ENCODE measurements around the gene DIAPH2.

Gene DIAPH2

DNA sequence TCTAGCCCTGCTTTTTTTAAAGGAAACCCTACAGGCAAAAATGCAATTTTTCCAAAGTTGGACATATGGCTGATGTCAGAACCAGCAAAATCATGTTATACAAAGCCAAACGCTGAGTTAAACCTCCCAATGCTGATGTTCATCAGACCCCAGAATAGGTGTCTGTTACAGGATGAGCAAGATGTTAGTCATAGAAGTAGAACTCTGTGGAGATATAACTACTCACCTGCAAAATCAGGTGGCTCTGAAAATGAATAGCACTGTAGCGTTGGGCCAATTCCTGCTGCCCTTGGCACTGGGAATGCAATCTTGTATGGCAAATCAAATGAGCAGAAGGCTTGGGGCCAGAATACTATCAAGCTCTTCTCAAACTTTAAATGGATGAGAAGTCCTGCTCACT is 833.1 kb downstream of the DIAPH2 start:
- DNase-seq: no peak

DNA sequence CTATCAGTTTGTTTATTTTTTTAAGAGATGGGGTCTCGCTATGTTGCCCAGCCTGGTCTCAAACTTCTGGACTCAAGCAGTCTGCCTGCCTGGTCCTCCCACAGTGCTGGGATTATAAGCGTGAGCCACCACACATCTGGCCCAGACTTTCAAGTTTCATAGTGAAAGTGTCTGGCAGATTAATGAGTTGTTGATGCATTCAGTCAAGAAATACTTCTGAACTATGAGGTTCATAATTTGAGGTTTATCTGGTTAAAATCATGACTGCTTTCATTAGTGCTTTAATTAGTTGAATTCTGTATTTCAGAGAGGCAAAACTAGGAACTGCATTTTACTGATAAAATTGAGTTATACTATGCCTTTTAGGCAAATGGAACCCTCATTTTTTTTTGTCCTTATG is 837.7 kb downstream of the DIAPH2 start:
- DNase-seq: no peak

DNA sequence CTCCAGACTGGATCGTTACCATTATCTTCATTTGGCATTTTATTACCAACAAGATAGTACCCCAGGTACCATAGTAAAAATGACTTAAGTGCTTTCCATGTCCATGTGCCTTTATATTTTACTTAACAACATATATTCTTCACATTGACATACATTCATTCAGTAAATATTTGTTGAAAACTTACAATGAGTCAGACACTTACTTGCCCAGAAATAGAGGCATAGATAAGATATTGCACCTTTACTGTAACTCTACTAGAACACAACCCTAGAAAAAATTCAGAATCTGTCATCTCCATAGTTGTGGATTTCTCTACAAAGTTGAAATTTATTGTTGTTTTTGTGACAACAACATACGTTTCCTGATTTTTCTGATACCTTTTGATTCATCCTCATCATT is 839.7 kb downstream of the DIAPH2 start:
- DNase-seq: no peak

DNA sequence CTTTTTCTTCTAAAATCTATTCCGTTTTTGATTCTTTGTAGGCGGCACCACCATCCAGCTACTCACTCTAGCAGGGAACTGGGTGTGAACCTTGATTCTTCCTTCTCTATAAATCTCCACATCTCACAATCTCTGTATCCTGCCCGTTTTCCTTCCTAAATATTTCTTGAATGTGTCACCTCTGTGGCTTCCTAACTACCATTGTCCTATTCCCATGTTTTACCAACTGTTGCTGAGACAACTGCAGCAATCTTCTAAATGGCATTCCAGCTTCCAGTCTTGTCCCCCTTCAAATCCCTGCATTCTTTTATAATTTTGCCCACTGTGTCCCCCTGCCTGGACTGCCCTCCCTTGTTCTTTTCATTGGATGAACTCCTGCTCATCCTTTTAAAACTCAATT is 840.4 kb downstream of the DIAPH2 start:
- no peak for DNase-seq

DNA sequence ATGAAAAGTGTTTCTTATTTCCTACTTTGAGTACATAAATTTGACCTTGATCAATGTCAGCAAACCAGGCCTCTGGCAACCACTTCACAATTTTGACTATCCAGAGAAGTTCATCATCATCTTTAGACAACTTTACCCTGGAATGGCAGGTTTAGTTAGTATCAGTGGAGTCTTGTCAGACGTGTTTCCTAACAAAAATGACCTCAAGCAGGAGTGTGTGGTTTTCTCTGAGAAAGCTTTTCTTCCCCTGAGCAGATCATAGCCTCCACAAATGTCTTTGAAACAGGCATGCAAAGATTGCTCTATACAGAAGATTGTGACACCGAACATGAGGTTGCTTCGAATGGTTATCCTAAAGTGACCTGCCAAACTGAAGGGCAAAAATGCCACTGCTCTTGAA is 841.3 kb downstream of the DIAPH2 start:
- DNase-seq: no peak

DNA sequence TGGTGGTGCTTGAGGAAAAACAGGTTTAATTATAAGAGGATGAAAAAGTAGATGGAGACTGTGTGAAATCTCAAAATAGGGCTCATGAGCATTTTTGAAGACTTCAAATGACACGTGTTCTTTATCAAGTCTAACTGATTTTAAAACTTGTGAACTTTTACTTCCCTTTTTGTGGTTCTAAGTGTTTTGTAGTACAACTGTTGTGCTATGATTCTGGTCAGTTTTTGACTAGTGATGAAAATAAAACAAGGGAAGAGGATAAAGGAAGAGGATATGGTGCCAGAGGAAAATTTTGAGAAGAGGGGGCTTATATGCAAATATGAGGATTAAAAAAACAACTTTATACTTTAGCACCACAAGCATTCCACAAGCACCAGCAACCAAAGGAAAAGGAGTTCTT is 843.1 kb downstream of the DIAPH2 start:
- no peak for DNase-seq

DNA sequence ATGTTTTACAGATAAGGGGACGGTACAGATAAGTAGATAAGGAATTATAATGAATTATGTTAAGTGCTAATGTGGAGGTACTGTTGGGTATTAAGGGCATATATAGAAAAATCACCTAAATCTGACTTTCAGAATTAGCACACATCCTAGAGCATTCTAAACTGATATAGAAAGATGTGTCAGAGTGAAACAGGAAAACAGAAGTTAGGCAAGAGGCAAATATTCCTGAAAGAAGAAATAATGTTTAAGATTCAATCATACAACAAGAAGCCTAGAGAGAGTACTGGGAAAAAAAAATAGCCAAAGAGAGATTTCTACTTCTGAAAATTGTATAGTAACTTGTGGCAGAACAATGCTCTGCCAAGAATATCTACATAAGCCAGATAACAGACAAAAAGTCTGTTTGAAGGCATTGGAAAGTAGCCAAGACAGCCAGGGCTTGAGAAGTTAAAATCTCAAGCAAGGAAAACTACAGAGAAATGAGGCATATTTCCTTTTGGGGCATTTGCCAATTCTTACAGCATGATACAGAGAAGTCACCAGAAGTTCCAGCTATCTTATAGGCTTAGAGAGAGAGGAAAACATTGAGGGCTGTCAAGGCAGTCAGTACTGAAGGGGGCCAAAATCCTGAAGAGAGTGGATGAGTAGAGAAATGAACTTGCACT is 845.0 kb downstream of the DIAPH2 start:
- DNase-seq: no peak

DNA sequence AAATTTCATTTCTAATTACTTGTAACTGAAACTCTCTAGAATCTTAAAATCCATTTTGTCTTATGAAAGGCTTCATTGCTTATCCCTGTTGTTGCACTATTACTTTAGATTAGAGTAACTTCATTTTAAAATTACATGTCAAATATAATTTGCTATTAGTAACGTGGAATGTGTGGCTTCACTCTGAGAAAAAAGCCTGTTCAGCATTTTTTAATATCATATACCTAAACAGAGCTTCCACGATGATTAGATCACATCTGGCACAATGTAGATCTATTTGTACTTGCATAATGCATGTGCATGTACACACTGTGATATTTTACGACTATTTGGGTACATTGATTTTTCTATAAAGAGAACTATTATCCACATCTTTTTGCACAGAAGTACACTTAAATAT is 847.2 kb downstream of the DIAPH2 start:
- DNase-seq: no peak

DNA sequence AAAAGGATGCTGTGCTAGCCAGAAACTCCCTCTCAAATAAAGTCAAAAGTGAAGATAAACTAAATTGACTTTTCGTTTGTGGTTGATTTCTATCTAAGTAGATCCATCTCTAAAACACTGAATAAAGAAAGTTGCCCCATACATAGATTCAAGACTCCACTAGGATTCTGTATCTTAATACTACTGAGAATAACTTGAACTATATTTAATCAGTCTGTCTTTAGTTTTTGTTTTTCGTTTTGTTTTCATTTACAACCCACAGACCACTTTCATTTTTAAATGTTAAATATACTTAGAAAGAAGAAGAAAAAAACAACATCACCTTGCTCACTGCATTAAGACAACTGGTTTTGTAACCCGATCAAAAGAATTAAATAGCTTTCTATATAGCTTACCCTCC is 854.1 kb downstream of the DIAPH2 start:
- DNase-seq: no peak

DNA sequence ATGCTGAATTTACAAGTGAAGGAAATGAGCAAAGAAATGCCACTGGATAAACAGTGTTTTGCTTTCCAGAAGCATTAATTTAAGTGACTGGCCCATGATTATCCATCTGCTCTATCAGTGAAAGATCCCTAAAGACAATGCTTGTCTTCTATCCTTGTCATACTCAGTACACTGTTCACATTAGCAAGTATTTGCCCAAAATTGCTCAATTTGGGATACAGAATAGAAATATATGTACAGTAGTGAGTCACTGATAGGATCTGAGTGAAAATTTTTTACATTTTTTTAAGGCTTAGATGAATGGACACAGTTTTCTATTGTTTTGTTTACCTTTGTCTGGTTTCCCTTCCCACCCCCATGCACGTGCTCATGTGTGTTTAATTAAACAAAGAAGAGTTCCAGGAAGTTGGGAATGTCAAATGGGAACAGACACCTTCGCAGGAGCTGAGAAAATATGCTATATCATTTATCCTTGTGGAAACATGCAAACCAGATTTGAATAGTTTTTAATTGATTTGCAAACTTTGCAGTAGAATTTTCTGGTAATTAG is 855.4 kb downstream of the DIAPH2 start:
- DNase-seq: no peak

DNA sequence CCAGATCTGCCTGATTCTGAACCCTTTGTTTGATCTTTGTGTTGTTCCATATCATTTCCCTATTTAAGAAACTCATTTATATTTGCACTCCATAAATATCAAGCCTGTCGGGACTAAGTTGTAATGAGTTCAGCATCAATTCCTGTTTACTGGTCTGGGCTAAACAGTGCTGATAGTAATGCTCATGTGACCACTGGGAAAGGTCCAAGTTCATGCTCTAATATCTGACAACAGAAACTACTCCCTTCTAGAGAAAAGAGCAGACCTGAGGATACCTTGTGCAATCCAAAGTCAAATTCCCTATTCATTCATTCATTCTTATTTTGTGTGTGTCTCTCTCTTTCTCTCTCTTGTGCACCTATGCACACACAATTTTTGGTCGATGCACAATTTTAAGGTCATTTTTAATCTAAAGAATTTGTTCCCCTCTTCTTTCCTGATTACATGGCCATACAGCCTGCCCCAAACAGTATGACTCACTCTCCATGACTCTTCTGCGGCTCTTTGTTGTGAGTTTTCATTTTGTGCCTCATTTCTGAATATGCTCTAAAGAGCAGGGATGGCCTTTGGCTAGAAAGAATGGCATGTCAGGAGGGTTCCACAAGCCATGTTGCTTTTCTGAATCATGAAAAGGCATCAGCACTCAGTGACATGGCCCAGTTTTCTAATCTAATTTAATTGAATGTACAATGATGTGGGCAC is 863.4 kb downstream of the DIAPH2 start:
- no peak for DNase-seq

DNA sequence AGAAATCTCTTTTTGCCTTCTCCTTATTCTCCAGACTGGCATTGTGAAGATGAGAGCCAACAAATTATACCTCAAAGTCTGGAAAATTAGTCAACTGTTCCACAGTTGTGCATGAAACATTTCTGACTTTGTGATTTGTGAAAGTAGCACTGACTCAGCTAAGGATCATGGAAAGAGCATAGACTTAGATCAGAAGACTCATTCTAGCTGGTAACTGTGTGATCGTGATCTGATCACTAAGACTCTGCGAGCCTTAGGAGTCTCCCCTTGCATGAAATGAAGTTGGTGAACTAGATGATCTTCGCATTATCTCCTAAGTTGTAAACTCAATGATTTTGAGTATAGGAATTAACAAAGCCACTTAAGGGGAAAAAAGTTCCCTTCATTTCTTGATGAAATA is 867.2 kb downstream of the DIAPH2 start:
- DNase-seq: no peak

DNA sequence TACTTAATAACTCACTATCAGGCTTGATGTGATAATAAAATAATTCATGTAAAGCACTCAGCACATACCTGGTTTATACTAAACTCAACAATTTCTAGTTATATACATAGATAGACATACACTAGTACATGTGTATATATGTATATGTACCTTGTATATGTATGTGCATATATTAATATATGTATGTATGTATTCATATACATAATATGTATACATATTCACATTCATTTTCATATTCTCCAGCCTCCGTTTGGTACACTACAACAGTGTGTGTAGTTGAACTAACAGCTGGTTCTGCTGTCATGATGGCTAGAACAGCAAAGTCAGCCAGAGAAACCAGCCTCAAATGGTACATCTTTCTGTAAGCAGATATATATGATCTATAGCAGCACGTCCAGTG is 869.2 kb downstream of the DIAPH2 start:
- no peak for DNase-seq

DNA sequence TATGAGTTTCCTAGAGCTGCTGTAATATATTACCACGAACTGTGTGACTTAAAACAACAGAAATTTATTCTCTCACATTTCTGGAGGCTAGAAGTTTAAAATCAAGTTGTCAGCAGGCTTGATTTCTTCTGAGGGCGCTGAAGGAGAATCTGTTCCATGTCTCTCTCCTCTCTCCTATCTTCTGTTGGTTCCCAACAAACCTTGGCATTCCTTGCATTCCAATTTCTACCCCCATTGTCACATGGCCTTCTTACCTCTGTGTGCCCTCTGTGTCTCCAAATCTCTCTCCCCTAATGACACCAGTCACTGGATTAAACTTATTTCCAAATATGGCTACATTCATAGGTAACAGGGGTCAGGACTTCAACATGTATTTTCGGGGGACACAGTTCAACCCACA is 871.7 kb downstream of the DIAPH2 start:
- no peak for DNase-seq

DNA sequence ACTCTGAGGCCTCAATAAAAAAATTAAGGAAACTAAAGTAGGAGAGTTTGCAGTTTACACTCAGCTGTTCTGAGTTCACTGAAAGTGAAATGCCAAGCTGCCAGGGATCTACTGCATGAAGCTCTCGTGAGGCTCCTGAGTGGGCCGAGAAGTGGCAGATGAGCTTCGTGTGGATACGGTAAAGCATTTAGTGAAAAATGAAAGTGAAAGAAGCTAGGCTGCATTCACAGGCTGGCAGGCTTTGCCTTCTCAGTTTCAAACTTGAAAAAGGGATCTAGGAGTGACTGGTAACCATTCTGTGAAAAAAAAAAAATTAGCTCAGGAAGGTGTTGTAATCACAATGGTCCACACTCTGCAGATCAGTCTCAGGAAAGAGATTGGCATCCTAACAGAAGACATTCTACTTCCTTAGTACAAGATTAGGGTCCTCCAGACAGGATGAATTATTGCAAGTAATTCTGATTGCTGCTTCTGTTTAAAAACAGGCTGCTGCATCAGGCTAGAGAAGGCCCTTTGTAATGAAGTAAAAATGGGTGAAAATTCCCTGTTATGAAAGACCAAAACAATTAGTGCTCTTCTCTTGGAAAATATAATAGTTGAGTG is 879.0 kb downstream of the DIAPH2 start:
- DNase-seq: peak; percentile 51

DNA sequence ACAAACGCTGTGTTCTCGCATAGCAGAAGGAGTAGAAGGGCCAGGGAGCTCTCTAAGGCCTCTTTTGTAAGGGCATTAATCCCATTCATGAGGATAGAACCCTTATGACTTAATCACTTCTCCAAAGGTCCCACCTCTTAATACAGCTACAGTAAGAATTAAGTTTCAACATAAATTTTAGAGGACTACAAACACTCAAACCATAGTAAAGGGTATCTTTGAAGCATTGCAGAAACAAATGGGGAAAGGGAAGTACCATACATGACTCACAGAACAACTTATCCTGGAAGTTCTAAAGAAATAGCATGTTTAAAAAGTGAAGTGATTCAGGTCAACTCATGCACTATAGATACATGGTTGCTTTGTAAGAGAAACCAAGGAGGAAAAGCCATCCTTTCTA is 879.9 kb downstream of the DIAPH2 start:
- DNase-seq: no peak

DNA sequence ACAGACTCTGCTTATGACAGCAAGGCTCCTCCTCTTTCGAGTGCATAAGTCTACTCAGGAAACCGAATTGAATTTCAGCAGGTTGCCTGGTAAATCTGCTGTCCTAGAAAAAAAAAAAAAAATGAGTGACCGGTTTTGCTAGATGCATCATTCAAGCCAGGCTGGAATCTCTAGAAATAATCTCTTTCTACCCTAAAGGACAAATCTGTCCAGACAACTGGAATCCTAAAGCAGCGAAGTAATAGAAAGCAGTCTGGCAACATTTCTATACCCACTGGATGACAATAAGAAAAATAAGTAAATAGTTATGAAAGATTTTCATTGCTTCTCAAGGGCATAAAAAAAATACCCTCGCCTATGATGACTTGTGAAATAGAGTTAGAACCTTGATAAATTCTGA is 902.5 kb downstream of the DIAPH2 start:
- no peak for DNase-seq

DNA sequence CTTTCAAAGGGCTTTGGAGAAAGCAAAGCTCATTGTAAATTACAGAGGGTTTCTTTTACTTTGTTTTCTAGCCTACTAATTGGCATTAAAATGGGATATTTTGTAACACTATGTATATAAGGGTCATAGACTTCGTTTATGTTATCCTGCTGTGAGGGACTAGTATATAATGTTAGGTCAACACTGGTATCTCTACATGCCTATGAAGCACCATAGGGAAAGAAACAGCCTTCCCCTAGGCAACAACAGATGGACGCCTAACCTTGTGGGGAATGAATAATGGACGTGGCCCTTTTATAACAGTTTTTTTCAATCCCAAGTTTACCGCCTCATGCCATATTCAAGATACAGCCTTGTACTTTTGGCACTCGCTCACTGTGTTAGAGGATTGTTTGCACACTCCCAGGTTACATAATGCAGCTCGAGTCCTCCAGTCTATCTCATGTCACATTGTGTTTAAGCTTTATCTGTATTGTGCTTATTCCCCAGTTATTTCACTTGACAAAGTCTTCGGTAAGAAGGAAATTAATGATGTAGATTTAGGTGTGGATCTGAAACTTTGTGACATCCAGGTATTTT is 910.1 kb downstream of the DIAPH2 start:
- DNase-seq: no peak

DNA sequence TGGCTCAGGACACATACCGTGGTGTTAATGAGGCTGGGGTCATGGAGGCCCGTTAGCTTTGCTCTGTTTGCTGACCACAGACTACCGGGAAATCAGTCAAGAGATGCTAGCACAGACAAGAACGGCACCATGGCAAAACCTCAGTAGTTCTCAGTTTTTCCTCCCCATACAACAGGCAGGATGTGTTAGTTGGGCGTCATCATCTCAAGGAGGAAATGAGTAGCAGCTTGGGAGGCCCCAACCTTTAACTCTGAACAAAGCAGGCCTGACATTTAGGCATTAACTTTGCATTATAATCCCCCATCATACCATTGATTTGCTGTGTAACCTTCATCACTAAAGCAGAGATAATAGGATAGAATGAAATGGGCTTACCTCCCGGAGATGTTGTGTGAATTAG is 913.3 kb downstream of the DIAPH2 start:
- peak; percentile 1 for DNase-seq

DNA sequence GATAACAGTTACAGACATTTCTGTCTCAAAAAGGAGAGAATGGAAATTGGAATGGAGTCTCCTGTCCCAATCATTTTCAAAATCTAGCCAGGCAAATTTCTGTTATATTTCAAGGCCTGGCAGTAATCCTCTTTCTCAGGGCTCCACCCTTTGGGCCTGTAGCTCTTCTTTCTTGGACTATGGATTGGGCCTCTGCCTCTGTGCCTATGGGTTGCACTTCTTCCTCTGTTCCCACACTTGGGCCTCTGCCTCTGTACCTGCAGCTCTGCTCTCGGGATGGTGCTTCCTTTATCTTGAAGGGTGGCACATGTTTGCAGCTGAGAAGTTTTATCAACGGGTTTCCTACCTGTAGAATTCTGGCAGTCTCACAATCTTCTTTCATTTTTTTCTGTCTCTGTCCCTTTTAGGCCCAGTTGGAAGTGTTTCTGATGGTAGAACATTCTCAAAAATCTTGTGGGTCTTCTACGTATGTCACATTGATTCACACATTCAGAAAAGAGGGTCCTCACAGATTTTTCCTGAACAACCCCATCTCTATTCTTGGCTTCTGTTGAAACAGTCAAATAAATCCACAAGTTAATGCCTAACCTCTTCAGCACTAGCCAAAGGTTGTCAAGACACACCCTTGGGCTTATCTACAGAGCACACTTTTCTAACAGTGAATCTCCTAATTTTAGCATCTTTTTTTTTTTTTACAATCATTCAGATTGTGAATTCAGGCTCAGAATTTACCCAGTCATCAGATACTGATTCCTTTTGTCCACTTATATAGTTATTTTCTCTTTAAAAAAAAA is 918.0 kb downstream of the DIAPH2 start:
- DNase-seq: no peak

DNA sequence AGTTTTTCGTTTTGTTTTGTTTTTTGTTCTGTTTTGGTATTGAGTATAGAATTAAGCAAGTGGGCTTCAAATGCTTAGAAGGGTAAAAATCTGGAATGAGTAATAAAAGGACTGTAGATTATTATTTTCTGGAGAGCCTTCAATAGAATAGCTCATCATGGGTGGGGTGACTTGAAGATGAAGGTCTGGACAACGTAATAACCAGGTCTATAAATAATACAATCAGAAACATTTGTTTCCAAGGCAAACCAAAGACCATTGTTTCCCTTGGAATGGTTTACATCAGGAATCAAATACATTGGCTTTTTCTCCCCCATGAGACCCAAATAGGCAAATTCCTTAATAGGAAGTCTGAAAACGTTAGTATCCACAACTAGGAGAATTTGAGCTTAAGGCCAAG is 920.6 kb downstream of the DIAPH2 start:
- DNase-seq: no peak

DNA sequence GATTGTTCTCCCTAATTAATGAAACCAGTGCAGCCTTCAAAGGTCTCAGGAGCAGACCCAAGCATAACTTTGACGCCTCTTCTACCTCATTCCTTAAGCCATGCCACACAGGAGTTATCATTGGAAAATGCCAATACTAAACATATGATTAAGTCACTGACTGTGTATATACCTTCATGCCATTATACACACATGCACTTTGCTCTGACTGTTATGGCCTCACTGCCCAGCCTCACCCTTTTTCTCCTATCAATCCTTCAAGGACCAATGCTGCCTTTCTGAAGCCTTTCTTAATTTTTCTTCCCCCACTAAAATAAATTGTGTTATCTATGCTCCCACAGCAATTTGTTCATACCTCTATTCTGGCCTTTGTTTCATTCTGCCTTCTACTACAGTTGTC is 924.7 kb downstream of the DIAPH2 start:
- DNase-seq: no peak

DNA sequence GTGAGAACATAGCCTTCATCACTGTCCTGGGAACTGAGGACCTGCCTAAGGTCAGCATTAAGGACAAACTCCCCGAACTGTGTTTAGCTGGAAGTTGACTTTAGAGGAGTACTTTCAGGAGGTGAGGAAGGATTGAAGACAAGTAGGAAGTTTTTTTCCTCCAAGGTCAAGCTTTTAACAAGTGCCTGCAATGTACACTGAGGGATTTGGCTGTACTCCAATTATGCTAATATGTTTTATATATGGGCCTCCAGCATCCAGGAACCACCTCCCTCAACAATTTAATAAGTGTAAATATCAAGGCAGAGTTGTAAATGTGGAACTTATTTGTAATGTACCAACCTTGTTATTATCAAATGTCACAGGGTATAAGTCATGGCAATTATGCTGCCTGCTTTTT is 925.3 kb downstream of the DIAPH2 start:
- DNase-seq: no peak

Measured in CD4-positive, alpha-beta T cell treated with Interleukin-4 for 4 hours (primary cell).